Tibial artery (tissue), 4 donors: ENCODE results near the gene NRXN3.
"Not testable (repeated sequence)": the region's sequence is repeated elsewhere in the genome, so short reads cannot be mapped to it uniquely, and the experiment has no call there.

Experiments
- DNase-seq, 2 donors: peaks; one replicate each; pipeline ENCODE4 v3.0.0-alpha.2; 2019
- H3K27ac ChIP-seq, 2 donors: fragments of 200-600 bp; sonication (generic) in 1 of 2; 1 replicate in 1 of 2; 2 replicates in 1 of 2; pipeline ENCODE4 v1.5.1; 2018 to 2019; ENCODE audit warnings: mild to moderate bottlenecking in 1 of 2
- H3K27me3 ChIP-seq, 2 donors: fragments of 200-600 bp; sonication (generic) in 1 of 2; one replicate each; pipeline versions ENCODE4 v1.5.1 to v1.6.0; 2016 to 2019
- H3K36me3 ChIP-seq, 3 donors: fragments of 200-600 bp; sonication (generic) in 2 of 3; one replicate each; pipeline ENCODE4 v1.5.1; 2016 to 2019; ENCODE audit warnings: mild to moderate bottlenecking in 2 of 3
- H3K4me1 ChIP-seq, 4 donors: fragments of 200-600 bp; sonication (generic) in 2 of 4; 1 replicate in 3 of 4; 2 replicates in 1 of 4; pipeline ENCODE4 v1.5.1; 2016 to 2019
- H3K4me3 ChIP-seq, 2 donors: fragments of 200-600 bp; sonication (generic) in 1 of 2; 1 replicate in 1 of 2; 2 replicates in 1 of 2; pipeline ENCODE4 v1.5.1; 2018 to 2019; ENCODE audit warnings: mild to moderate bottlenecking in 2 of 2
- H3K9me3 ChIP-seq, 3 donors: fragments of 200-600 bp; sonication (generic) in 1 of 3; one replicate each; pipeline ENCODE4 v1.5.1; 2016 to 2019
- intact Hi-C: fragments of 100-400 bp; cut with DNase I; formaldehyde crosslinking; loops from one replicate; pipeline ENCODE4 v1.15.0; 2023; ENCODE audit warnings: low total_unique reads
- TF ChIP-seq, protein P1 (sequence below), 2 experiments: fragments of 200-600 bp in 1 of 2; fragments of 450-650 bp in 1 of 2; IDR thresholded peaks; one replicate each; pipeline ENCODE4 v1.5.1; 2017 to 2019; ENCODE audit warnings: antibody characterized with exemption in 2 of 2, mild to moderate bottlenecking in 1 of 2, moderate library complexity in 1 of 2

The NRXN3 gene

DNA sequence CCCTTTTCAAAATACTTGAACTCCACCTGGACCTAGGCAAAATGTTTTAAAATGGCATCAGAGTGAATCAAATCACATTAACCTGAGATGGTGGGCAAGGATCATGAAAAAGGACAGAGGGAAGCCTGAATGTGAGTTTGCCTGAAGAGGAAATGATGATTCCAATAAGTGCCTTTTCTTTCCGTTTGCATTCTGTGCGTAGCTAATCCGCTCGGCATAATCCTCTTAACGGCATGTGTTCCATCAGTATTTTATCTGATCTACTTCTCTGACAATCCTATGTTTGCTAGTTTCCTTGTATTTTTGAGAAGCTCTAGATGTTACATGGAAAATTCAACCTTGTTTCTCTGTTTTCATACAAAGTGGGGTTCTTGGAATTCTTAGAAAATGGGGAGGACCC, 354.6 kb downstream of the NRXN3 start:
- Histone ChIP-seq H3K27ac (no peak overlapping the region), H3K4me3 (no peak overlapping the region), H3K36me3 (no peaks in the 10 kb centered on the region), H3K9me3 (no peaks in the 10 kb centered on the region), H3K27me3 (no peaks in the 10 kb centered on the region), H3K4me1 (no peaks in the 10 kb centered on the region)
- TF ChIP-seq, protein P1, sequence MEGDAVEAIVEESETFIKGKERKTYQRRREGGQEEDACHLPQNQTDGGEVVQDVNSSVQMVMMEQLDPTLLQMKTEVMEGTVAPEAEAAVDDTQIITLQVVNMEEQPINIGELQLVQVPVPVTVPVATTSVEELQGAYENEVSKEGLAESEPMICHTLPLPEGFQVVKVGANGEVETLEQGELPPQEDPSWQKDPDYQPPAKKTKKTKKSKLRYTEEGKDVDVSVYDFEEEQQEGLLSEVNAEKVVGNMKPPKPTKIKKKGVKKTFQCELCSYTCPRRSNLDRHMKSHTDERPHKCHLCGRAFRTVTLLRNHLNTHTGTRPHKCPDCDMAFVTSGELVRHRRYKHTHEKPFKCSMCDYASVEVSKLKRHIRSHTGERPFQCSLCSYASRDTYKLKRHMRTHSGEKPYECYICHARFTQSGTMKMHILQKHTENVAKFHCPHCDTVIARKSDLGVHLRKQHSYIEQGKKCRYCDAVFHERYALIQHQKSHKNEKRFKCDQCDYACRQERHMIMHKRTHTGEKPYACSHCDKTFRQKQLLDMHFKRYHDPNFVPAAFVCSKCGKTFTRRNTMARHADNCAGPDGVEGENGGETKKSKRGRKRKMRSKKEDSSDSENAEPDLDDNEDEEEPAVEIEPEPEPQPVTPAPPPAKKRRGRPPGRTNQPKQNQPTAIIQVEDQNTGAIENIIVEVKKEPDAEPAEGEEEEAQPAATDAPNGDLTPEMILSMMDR (IDR thresholded peaks at IDR 0.05) = no peak
- intact Hi-C loops = no loop called here
- DNase-seq = no peak

DNA sequence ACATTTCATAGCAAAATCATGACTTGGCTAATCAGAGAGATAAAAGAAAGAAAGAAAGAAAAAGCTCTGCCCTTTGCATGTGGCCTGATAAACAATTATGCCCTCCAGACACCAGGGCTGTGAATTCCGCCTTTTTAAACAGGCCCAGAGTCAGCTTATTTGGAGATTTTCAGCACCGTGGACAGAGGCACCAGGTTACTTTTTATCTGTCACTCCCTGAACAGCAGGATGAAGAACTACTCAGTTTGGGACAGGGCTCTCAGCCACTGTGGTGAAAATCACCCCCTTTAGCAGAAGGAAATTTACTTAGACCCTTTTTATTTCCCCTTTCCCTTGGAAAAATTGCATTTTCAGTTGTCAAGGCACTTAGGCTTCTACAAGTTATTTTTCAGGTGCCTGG, 359.9 kb downstream of the NRXN3 start:
- H3K27ac ChIP-seq = no peak overlapping the region
- H3K27me3 ChIP-seq = no peaks in the 10 kb centered on the region
- TF ChIP-seq, protein P1 (IDR thresholded peaks at IDR 0.05) = no peak
- no peaks in the 10 kb centered on the region for H3K4me1 ChIP-seq
- no peak overlapping the region for H3K4me3 ChIP-seq
- DNase-seq = no peak
- intact Hi-C loops = no loop called here
- H3K36me3 ChIP-seq = no peaks in the 10 kb centered on the region
- no peaks in the 10 kb centered on the region for H3K9me3 ChIP-seq

DNA sequence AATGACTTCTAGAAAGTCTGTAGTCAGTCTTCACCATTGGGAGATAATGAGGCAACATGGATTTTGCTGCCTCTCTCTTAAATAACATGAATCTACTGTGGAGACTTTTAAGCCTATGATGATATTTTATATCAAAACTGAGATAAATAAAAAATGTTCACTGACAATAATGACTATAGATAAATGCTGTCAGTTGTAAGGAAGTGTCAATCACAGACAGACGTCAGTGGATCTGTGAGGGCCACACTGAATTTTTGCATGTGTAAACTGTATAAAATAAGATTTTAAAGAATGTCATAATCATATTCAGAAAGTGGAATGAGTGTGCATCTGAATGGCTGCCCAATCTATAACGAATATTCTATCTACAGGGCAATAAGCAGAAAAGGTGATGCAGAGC, 364.0 kb downstream of the NRXN3 start:
- Histone ChIP-seq H3K4me3 (no peak overlapping the region), H3K4me1 (no peaks in the 10 kb centered on the region), H3K36me3 (no peaks in the 10 kb centered on the region), H3K27me3 (no peaks in the 10 kb centered on the region), H3K9me3 (no peaks in the 10 kb centered on the region), H3K27ac (no peak overlapping the region)
- no peak for DNase-seq
- TF ChIP-seq, protein P1 (IDR thresholded peaks at IDR 0.05) = no peak
- intact Hi-C loops = no loop called here

DNA sequence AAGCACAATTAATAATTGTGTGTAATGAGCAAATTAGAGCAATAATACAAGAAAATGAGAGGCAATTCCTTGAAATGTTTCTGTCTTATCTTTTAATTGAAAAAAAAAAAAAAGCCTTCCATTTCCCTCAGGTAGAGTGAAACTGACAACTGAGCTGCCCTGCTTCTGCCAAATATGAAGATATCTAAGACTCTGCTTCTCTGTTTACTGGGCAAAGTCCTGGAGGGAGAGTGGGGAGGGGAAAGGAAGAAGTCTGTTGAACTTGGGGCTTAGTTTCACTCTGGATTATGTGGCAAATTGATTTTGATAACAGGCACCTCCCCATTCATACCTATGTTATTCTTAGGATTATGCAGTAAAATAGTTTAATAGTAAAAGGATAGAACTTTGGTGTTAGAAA, 364.9 kb downstream of the NRXN3 start:
- no peaks in the 10 kb centered on the region for H3K9me3 ChIP-seq
- no peak overlapping the region for H3K27ac ChIP-seq
- TF ChIP-seq, protein P1 (IDR thresholded peaks at IDR 0.05) = no peak
- no peak overlapping the region for H3K4me3 ChIP-seq
- H3K27me3 ChIP-seq = no peaks in the 10 kb centered on the region
- intact Hi-C loops = no loop called here
- no peaks in the 10 kb centered on the region for H3K36me3 ChIP-seq
- DNase-seq = no peak
- no peaks in the 10 kb centered on the region for H3K4me1 ChIP-seq

DNA sequence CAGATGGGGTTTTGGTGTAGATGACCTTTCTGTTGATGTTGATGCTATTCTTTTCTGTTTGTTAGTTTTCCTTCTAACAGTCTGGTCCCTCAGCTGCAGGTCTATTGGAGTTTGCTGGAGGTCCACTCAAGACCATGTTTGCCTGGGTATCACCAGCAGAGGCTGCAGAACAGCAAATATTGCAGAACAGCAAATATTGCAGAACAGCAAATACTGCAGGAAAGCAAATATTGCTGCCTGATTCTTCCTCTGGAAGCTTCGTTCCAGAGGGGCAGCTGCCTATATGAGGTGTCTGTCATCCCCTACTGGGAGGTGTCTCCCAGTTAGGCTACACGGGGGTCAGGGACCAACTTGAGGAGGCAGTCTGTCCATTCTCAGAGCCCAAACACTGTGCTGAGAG, 371.6 kb downstream of the NRXN3 start:
- H3K4me3 ChIP-seq, intact Hi-C loops, H3K36me3 ChIP-seq, H3K27ac ChIP-seq, DNase-seq, H3K9me3 ChIP-seq, H3K4me1 ChIP-seq, H3K27me3 ChIP-seq: not testable (repeated sequence)

DNA sequence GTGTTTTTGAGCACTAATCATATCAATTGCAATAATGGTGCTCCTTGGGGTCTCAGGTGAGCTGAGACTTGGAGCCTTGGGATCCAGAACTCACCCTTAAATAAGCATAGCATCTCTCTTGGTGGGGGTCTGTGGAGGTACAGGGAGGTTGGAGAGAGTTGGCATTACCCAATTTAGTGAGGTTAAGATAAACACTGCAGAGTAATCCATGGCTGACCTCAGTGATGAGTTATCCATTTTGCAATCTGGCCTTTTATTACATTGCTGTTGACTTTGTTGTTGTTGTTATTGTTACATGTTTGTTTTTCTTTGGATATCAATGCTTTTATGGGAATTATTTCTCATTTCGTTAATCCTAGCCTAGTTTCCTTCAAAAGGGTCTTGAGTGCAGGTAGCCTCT, 373.3 kb downstream of the NRXN3 start:
- intact Hi-C loops = no loop called here
- Histone ChIP-seq H3K9me3 (no peaks in the 10 kb centered on the region), H3K27ac (no peak overlapping the region), H3K4me3 (no peak overlapping the region), H3K4me1 (no peaks in the 10 kb centered on the region), H3K27me3 (no peaks in the 10 kb centered on the region), H3K36me3 (no peaks in the 10 kb centered on the region)
- TF ChIP-seq, protein P1 (IDR thresholded peaks at IDR 0.05) = no peak
- DNase-seq = no peak
